Measurements from ENCODE around the gene SNX30.

SNX30 gene

DNA sequence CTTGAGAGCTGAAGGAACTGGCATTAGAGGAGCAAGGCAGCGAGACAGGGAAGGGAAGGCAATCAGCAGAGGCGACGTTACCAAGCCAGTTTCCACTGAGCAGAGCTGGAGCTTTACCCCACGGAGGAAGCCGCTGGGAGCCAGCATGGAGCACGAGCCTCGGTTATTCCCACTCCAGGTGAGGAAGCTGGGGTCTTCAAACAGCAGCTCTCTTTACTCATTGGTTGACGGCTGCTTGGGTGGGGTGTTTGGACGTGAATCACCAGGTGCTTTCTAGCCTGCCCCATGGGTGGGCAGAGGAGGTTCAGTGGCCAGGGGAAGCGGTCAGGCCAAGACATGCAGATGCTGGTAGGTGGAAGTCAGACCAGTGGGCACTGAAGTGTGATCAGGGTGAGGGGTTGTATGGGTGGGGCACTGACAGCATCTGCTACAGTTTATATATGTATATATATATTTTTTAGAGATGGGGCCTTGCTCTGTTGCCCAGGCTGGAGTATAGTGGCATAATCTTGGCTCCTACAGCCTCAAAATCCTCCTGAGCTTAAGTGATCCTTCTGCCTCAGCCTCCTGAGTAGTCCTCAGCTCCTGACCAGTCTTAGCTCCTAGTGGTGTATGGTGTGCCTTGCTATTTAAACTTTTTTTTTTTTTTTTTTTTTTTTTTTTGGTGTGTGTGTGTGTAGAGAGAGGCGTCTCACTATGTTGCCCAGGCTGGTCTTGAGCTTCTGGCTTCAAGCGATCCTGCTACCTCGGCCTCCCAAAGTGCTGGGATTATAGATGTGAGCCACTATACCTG, 12.4 kb downstream of the SNX30 start:
- H3K27me3 Mint-ChIP-seq: no peaks in the 10 kb centered on the region
- H3K4me1 Mint-ChIP-seq: peaks cover 42% of the 10 kb centered on the region
- no peak overlapping the region for H3K27ac Mint-ChIP-seq
- DNase-seq (no peak), ATAC-seq (no peak)
- H3K9me3 Mint-ChIP-seq: peaks cover 6 to 9% of the 10 kb centered on the region in 2 donors
- H3K4me3 Mint-ChIP-seq: no peak overlapping the region

DNA sequence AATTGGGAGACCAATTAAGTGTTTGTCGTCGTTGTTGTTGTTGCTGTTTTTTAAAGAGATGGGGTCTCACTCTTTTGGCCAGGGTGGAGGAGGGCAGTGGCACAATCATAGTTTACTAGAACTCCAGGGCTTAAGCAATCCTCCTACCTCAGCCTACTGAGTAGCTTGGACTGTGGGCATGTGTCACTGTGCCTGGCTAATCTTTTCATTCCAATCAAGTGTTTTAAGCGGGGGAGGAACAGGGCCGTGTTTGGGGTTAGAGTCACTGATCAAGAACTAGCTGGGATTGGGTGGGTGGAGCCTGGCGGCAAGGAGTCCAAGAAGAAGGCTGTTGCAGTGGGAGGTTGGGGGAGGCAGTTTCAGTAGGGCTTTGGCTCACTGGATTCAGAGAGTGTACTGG, 13.8 kb downstream of the SNX30 start:
- DNase-seq (no peak), ATAC-seq (no peak)
- peaks cover 32% of the 10 kb centered on the region for H3K4me1 Mint-ChIP-seq
- H3K27me3 Mint-ChIP-seq: no peaks in the 10 kb centered on the region
- H3K4me3 Mint-ChIP-seq: no peak overlapping the region
- H3K27ac Mint-ChIP-seq: no peak overlapping the region
- peaks cover 6 to 12% of the 10 kb centered on the region in 2 donors for H3K9me3 Mint-ChIP-seq

DNA sequence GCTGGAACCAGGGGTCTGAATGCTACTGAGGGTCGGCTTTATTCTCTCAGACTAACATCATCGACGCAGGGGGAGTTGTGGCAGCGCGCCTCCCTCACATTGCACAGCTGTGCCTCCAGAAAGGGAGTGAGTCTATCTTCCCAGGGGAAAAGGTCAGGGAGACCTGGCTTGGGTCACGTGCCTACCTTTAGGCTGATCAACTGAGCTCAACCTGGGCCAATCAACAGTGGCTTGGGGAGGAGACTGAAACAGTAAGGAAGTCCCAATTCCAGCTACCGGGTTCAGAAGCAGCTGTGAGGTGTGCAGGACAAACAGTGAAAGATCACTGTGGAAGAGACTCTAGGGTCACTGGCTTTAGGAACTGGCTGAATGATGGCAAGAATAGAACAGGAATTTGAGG, 14.3 kb downstream of the SNX30 start:
- Mint-ChIP-seq H3K9me3 (peaks cover 6 to 12% of the 10 kb centered on the region in 2 donors), H3K27me3 (no peaks in the 10 kb centered on the region), H3K4me1 (peaks cover 30% of the 10 kb centered on the region), H3K27ac (no peak overlapping the region), H3K4me3 (no peak overlapping the region)
- DNase-seq (no peak), ATAC-seq (no peak)

DNA sequence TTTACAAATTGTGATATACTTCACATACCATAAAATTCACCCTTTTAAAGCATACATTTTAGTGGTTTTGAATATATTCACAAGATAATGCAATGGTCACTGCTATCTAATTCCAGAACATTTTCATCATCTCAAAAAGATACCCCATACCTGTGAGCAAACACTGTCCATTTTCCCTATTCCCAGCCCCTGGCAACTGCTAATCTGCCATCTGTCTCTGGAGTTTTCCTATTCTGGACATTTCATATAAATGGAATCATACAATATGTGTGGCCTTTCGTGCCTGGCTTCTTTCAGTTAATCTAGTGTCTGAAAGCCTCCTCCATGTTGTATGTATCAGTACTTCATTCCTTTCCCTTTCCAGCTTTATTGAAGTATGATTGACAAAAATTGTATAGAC, 14.7 kb downstream of the SNX30 start:
- ATAC-seq: no peak
- peaks cover 6 to 12% of the 10 kb centered on the region in 2 donors for H3K9me3 Mint-ChIP-seq
- no peak for DNase-seq
- H3K27me3 Mint-ChIP-seq: no peaks in the 10 kb centered on the region
- H3K27ac Mint-ChIP-seq: no peak overlapping the region
- H3K4me1 Mint-ChIP-seq: peaks cover 26% of the 10 kb centered on the region
- no peak overlapping the region for H3K4me3 Mint-ChIP-seq

DNA sequence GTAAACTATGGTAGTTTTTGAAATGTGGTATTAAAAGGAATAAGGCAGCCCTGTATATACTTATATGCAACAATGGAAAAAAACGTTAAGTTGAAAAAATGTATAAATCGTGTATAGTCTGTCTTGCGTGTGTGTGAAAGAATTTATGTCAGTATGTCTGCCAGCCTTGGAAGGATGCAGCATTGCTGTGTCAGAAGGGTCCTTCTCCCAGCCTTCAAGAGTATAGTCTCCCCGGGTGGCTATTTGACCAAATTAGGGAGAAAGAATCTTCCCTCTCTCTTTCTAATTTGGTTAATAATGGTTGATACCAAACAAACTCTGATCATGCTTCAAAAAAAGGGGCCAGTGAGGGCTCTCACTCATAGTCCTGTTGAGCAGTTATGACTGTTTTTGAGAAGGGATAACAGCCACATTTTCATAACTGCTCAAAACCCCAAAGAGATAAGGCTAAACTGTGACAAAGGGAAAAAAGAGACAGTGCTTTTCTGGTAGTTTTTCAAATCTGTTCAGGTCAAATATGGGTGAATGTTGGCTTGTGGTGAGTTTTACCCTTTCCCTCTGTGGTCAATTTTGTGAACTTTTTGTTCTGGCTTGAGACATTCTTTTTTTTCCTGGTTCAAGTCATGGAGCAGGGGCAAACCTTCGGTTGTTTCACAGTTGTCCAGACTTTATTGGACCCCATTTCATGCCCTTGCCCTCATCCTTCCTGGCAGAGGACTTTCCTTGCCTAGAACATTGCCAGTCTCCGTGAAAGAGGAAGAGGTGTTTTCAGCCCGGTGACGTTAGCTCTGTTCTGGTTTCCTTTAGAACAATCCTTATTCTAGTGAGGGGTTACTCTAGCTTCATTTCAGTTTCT, 21.0 kb downstream of the SNX30 start:
- peak in 1 of 2 donors; percentile 31 for DNase-seq
- Mint-ChIP-seq H3K4me3 (peak overlapping the region; percentile 62 to 67), H3K9me3 (peaks cover under 1 to 6% of the 10 kb centered on the region in 2 donors), H3K4me1 (peaks cover 43% of the 10 kb centered on the region), H3K27ac (peak overlapping the region; percentile 77 to 80), H3K27me3 (no peaks in the 10 kb centered on the region)
- ATAC-seq: peak; percentile 91

DNA sequence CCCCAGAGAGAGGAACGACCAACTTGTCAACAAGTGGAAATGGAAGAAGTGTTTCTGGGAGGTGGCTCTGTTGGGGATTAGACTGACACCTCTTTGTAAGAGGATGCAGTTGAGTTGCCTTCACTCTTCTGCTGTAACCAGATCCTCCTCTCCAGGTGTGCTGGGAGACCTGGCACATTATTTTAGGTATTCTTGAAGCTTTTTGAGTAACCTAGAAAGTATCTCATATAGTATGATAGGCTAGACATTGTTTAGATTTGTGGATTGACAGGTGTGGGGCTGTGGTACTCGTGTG, 21.6 kb downstream of the SNX30 start:
- H3K27me3 Mint-ChIP-seq: no peaks in the 10 kb centered on the region
- H3K4me1 Mint-ChIP-seq: peaks cover 43% of the 10 kb centered on the region
- peak overlapping the region in 1 of 2 donors; percentile 77 for H3K27ac Mint-ChIP-seq
- peaks cover 0 to 5% of the 10 kb centered on the region in 2 donors for H3K9me3 Mint-ChIP-seq
- peak overlapping the region; percentile 62 to 67 for H3K4me3 Mint-ChIP-seq
- DNase-seq: no peak
- ATAC-seq: no peak

DNA sequence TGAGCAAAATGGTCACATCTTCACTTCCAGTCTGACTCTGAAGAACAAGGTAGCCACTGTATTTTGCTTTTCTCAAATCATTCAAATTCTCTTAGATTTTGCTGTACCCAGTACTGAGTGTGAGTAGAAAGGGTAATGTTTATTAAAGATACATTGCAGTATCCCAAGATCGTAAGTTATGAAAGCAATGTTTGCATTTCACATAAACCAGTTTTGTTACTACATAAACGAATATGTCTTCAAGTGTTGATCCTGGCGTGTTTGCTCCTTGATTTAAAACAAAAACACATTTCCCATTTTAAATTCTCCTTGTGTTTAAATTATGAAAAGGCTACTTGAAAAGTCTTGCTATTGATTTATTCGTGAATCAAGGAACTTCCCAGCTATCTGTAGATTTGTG, 22.0 kb downstream of the SNX30 start:
- peaks cover 43% of the 10 kb centered on the region for H3K4me1 Mint-ChIP-seq
- H3K27ac Mint-ChIP-seq: no peak overlapping the region
- peaks cover 0 to 5% of the 10 kb centered on the region in 2 donors for H3K9me3 Mint-ChIP-seq
- H3K4me3 Mint-ChIP-seq: peak overlapping the region in 1 of 2 donors; percentile 67
- ATAC-seq: no peak
- DNase-seq: no peak
- no peaks in the 10 kb centered on the region for H3K27me3 Mint-ChIP-seq

DNA sequence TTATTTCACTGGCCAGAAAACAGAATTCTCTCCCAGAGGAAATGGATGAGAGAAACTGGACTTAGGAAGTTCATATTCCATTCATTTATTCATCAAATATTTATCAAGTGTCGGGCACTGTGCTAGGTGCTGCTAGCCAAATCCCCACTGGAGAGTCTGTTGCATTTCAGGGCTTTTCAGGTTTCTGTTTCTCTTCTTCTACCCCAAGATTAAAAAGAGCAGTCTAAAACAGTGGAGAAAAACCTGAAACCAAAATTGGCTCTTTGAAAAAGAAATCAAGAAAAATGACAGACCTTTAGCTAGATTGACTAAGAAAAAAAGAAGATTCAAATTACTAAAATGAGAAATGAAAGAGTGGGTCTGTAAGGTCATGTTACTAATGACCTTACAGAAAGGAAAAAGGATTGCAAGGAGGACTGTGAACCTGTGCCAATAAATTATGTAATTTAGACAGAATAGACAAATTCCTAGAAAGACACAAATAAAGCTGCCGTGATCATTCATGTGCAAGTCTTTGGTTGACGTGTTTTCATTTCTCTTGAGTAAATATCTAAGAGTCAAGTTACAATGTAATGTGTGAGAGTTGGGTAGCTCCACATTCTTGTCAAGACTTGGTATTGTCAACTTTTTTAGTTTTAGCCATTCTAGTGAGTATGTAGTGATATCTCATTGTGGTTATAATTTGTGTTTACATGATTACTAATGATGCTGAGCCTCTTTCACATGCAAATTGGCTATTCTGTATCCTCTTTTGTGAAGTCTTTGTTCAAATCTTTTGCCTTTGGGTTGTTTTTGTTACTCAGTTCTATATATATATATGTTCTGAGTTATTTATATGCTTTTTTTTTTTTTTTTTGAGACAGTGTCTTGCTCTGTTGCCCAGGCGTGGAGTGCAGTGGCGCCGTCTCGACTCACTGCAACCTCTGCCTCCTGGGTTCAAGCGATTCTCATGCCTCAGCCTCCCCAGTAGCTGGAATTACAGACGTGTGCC, 23.7 kb downstream of the SNX30 start:
- H3K27ac Mint-ChIP-seq: peak overlapping the region in 1 of 2 donors; percentile 23
- DNase-seq (no peak), ATAC-seq (no peak)
- peaks cover 49% of the 10 kb centered on the region for H3K4me1 Mint-ChIP-seq
- H3K27me3 Mint-ChIP-seq: no peaks in the 10 kb centered on the region
- no peaks in the 10 kb centered on the region for H3K9me3 Mint-ChIP-seq
- peak overlapping the region in 1 of 2 donors; percentile 66 for H3K4me3 Mint-ChIP-seq

DNA sequence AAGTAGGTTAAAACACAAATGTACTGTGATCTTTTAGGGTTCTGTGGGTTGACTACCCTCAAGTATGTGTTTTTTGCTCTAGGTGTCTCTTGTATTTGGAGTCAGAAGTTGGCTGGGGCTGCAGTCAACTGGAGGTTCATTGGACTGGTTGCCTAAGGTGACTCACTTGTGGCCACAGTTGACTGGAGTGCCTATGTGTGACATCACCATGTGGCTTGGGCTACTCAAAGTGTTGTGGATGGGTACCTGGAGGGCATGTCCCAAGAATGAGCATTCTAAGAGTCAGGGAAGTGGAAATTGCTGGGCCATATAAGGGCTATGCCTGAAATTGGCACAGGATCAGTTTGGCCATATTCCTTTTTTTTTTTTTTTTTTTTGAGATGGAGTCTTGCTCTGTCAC, 27.4 kb downstream of the SNX30 start:
- ATAC-seq (peak; percentile 90), DNase-seq (peak in 1 of 2 donors; percentile 47)
- Mint-ChIP-seq H3K27me3 (no peaks in the 10 kb centered on the region), H3K27ac (no peak overlapping the region), H3K4me3 (no peak overlapping the region), H3K9me3 (no peaks in the 10 kb centered on the region), H3K4me1 (peaks cover 39% of the 10 kb centered on the region)

DNA sequence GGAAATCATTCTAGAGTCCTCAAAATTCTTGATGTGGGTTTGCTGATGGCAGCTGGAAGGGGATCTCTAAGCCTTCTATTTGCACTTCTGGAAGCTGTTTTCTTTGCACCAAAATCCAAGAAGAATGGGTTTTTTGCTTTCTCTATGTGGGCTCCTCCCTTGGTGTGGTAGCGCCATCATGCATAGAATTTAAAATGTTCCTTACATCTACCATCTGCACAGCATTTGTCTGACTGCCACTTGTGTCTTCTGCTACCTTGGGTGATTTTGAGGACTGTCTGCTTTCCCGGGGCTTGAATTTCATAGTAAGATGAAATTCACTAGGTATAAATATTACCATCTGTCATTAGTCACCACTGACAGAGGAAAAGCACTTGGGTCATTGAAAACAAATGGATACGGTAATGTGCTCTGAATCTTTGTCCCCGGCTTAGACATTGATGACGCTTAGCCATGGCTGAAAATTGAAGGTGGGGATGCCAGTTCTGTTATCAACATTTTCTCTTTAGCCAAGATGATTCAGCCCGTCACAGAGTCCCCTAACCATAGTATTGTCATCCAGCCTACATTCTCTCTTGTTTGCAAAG, 30.0 kb downstream of the SNX30 start:
- peaks cover 32% of the 10 kb centered on the region for H3K4me1 Mint-ChIP-seq
- H3K27ac Mint-ChIP-seq: no peak overlapping the region
- H3K4me3 Mint-ChIP-seq: no peak overlapping the region
- no peaks in the 10 kb centered on the region for H3K27me3 Mint-ChIP-seq
- ATAC-seq (no peak), DNase-seq (no peak)
- no peaks in the 10 kb centered on the region for H3K9me3 Mint-ChIP-seq

DNA sequence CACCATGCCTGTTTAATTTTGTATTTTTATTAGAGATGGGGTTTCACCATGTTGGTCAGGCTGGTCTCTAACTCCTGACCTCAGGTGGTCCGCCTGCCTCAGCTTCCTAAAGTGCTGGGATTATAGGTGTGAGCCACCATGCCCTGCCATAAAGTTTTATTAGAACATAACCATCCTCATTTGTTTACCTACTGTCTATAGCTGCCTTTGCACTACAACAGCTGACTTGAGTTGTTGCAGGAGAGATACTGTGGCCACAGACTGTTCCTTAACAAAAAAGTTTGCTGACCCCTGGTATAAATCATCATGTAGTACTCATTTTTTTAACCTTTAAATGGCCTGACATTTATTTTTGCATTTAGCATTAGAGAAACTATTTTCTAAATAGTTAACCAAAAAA, 31.7 kb downstream of the SNX30 start:
- no peak for ATAC-seq
- peaks cover 43% of the 10 kb centered on the region for H3K4me1 Mint-ChIP-seq
- no peak for DNase-seq
- H3K4me3 Mint-ChIP-seq: no peak overlapping the region
- no peaks in the 10 kb centered on the region for H3K9me3 Mint-ChIP-seq
- no peaks in the 10 kb centered on the region for H3K27me3 Mint-ChIP-seq
- no peak overlapping the region for H3K27ac Mint-ChIP-seq

DNA sequence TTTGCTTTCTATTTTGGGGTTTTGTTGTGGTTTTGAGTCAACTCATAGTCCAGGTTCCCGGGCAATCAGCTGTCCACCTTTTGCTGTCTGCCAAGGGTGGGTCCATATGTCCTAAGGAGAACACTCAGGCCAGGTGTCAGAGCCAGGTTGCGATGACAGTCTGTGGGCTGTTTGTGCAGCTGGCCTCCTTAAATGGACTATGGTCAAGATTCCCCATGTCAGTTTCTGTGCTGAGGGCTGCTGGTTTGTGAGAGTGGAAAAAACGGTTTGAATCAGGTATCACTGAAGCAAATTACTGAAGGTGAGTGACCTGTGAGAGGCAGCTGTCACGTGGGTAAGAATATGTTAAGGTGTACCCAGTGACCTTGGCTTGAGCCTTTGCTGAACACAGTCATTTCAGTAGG, 33.0 kb downstream of the SNX30 start:
- H3K27ac Mint-ChIP-seq: no peak overlapping the region
- H3K4me3 Mint-ChIP-seq: no peak overlapping the region
- H3K4me1 Mint-ChIP-seq: peaks cover 40% of the 10 kb centered on the region
- no peaks in the 10 kb centered on the region for H3K9me3 Mint-ChIP-seq
- ATAC-seq: no peak
- DNase-seq: no peak
- H3K27me3 Mint-ChIP-seq: no peaks in the 10 kb centered on the region

DNA sequence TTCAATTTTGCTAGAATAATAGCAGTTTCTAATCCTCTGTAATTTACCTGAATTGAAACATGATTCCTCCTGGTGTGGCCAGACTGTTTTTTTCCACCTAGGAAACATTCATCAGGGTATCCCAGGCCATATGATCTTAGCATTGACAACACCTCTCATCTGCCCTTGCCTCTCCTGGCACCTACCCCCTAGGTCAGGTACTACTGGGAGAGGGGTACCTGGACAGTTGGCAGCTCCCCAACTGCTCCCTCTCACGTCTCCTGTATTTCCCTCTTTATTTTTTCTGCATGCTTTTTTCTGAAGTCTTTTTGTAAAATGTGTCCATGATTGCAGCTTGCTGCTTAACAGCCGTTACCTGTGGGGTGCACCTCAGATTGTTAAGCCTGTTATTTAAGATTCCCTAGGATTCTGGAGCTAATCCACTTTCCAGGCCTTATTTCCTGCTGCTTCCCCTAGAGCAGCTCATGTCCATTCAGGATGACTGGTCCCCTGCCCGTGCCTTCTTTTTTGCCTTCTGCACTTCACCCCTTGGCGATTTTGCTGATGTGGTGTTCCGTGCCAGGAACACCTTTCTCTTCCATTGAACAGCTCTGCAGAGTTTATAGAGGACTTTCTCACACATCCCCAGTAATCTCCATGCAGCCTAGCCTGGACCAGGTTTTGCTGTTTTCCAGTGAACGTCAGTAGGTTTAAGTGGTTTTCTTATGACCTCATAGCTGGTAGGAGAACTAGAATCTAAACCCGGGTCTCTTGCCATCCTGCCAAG, 33.6 kb downstream of the SNX30 start:
- H3K27ac Mint-ChIP-seq: peak overlapping the region in 1 of 2 donors; percentile 31
- peaks cover 41% of the 10 kb centered on the region for H3K4me1 Mint-ChIP-seq
- H3K27me3 Mint-ChIP-seq: no peaks in the 10 kb centered on the region
- DNase-seq (no peak), ATAC-seq (no peak)
- no peaks in the 10 kb centered on the region for H3K9me3 Mint-ChIP-seq
- H3K4me3 Mint-ChIP-seq: no peak overlapping the region

DNA sequence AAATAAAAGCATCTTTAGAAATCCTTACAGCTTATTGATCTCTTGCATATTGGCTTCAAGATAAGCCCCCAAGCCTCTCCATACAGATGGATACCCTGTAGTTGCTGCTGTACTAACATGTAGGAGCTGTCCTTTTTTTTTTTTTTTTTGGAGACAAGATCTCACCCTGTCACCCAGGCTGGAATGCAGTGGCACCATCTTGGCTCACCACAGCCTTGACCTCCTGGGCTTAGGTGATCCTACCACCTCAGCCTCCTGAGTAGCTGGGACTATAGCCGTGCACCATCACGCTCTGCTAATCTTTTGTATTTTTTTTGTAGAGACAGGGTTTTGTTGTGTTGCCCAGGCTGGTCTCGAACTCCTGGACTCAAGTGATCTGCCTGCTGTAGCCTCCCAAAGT, 35.4 kb downstream of the SNX30 start:
- H3K4me1 Mint-ChIP-seq: peaks cover 39% of the 10 kb centered on the region
- H3K9me3 Mint-ChIP-seq: no peaks in the 10 kb centered on the region
- ATAC-seq (no peak), DNase-seq (no peak)
- H3K27me3 Mint-ChIP-seq: no peaks in the 10 kb centered on the region
- no peak overlapping the region for H3K4me3 Mint-ChIP-seq
- no peak overlapping the region for H3K27ac Mint-ChIP-seq
